ENCODE measurements around the gene CTNND2. TPM values are rescaled to one million over a fixed set of nuclear protein-coding genes. Genes with fewer than 3 reads are reported as not detected.

Gene CTNND2
- total RNA-seq, 6 donors from 2014 or later, result 1.1 to 12.4 (median 3.2) TPM

GRCh38 chr5:11494340-11494739, 409.9 kb downstream of the CTNND2 start:
- no peak for ATAC-seq (ENCODE audit: low FRiP score in 2 of 2)
- Histone ChIP-seq H3K4me3 (no peak overlapping the region), H3K27me3 (no peaks in the 10 kb centered on the region), H3K9me3 (no peaks in the 10 kb centered on the region), H3K27ac (no peak overlapping the region), H3K36me3 (no peaks in the 10 kb centered on the region), H3K4me1 (no peaks in the 10 kb centered on the region)
- WGBS, 2 donors, result 38 to 45% methylated on average over 3 of the region's 3 CpGs
- no peak for TF ChIP-seq EP300 (IDR thresholded peaks at IDR 0.05)
- TF ChIP-seq CTCF (IDR thresholded peaks at IDR 0.05), result no peak
- TF ChIP-seq POLR2A (IDR thresholded peaks at IDR 0.05), result no peak
- no peak for DNase-seq

GRCh38 chr5:11491404-11492075, 412.7 kb downstream of the CTNND2 start:
- H3K27ac ChIP-seq, result no peak overlapping the region
- no peaks in the 10 kb centered on the region for H3K27me3 ChIP-seq
- no peak for ATAC-seq (ENCODE audit: low FRiP score in 2 of 2)
- H3K9me3 ChIP-seq, result no peaks in the 10 kb centered on the region
- DNase-seq, result no peak
- WGBS, 2 donors, result 88 to 89% methylated on average over 7 of the region's 7 CpGs
- H3K4me3 ChIP-seq, result no peak overlapping the region
- H3K36me3 ChIP-seq, result no peaks in the 10 kb centered on the region
- no peaks in the 10 kb centered on the region for H3K4me1 ChIP-seq
- TF ChIP-seq POLR2AphosphoS5 (IDR thresholded peaks at IDR 0.05) (no peak), CTCF (IDR thresholded peaks at IDR 0.05) (no peak), EP300 (IDR thresholded peaks at IDR 0.05) (no peak), POLR2A (IDR thresholded peaks at IDR 0.05) (no peak)

GRCh38 chr5:11483630-11484029, 420.6 kb downstream of the CTNND2 start:
- H3K27ac ChIP-seq, result no peak overlapping the region
- no peak for DNase-seq
- no peak overlapping the region for H3K4me3 ChIP-seq
- 86 to 92% methylated on average over 5 of the region's 5 CpGs for WGBS, 2 donors
- no peaks in the 10 kb centered on the region for H3K9me3 ChIP-seq
- no peaks in the 10 kb centered on the region for H3K36me3 ChIP-seq
- H3K27me3 ChIP-seq, result no peaks in the 10 kb centered on the region
- no peak for ATAC-seq (ENCODE audit: low FRiP score in 2 of 2)
- TF ChIP-seq CTCF (IDR thresholded peaks at IDR 0.05) (no peak), POLR2A (IDR thresholded peaks at IDR 0.05) (no peak), EP300 (IDR thresholded peaks at IDR 0.05) (no peak), POLR2AphosphoS5 (IDR thresholded peaks at IDR 0.05) (no peak)
- no peaks in the 10 kb centered on the region for H3K4me1 ChIP-seq

GRCh38 chr5:11482011-11482410, 422.2 kb downstream of the CTNND2 start:
- no peak overlapping the region for H3K27ac ChIP-seq
- no peak for TF ChIP-seq POLR2AphosphoS5 (IDR thresholded peaks at IDR 0.05)
- no peak for TF ChIP-seq POLR2A (IDR thresholded peaks at IDR 0.05)
- no peak for TF ChIP-seq CTCF (IDR thresholded peaks at IDR 0.05)
- TF ChIP-seq EP300 (IDR thresholded peaks at IDR 0.05), result no peak
- 91 to 94% methylated on average over 4 of the region's 4 CpGs for WGBS, 2 donors
- no peaks in the 10 kb centered on the region for H3K36me3 ChIP-seq
- H3K27me3 ChIP-seq, result no peaks in the 10 kb centered on the region
- ATAC-seq (ENCODE audit: low FRiP score in 2 of 2) (no peak), DNase-seq (no peak)
- no peak overlapping the region for H3K4me3 ChIP-seq
- no peaks in the 10 kb centered on the region for H3K9me3 ChIP-seq
- H3K4me1 ChIP-seq, result no peaks in the 10 kb centered on the region

GRCh38 chr5:11477786-11478185, 426.5 kb downstream of the CTNND2 start:
- H3K27ac ChIP-seq, result no peak overlapping the region
- TF ChIP-seq CTCF (IDR thresholded peaks at IDR 0.05) (no peak), POLR2AphosphoS5 (IDR thresholded peaks at IDR 0.05) (no peak), POLR2A (IDR thresholded peaks at IDR 0.05) (no peak), EP300 (IDR thresholded peaks at IDR 0.05) (no peak)
- no peaks in the 10 kb centered on the region for H3K36me3 ChIP-seq
- H3K9me3 ChIP-seq, result no peaks in the 10 kb centered on the region
- ATAC-seq (ENCODE audit: low FRiP score in 2 of 2), result no peak
- no peaks in the 10 kb centered on the region for H3K4me1 ChIP-seq
- no peak for DNase-seq
- H3K27me3 ChIP-seq, result no peaks in the 10 kb centered on the region
- WGBS, 2 donors, result 78 to 80% methylated on average over 3 of the region's 3 CpGs
- no peak overlapping the region for H3K4me3 ChIP-seq
